ENCODE measurements around the gene FMNL2.

The FMNL2 gene

DNA sequence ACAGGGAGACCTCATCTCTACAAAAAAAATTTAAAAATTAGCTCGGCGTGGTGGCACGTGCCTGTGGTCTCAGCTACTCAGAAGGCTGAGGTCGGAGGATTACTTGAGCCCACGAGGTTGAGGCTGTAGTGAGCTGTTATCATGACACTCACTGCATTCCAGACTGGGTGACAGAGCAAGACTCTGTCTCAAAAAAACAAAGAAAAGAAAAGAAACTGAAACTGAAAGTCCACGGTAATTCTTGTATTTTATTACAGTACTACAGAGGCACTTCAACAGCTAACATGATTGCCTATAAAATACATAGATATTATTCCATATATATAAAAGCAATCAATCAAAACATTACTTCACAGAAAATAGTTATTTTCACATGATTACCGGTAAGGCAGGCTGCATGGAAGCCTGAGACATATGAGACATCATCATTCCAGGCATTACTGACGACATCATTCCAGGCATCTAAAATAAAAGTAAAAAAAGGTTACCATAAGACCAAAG, 359.2 kb downstream of the FMNL2 start:
- H3F3A ChIP-seq (ENCODE audit: insufficient read depth, low read length): peaks cover 20% of the 10 kb centered on the region; the same call in 1 of the 2 replicates
- peaks cover 77% of the 10 kb centered on the region for H3K79me2 ChIP-seq (ENCODE audit: low read length)
- H3K27me3 ChIP-seq (replicated peaks; ENCODE audit: insufficient read depth, low read length): no peaks in the 10 kb centered on the region
- peaks cover 9% of the 10 kb centered on the region; the same call in 1 of the 2 replicates for H3K36me3 ChIP-seq (replicated peaks; ENCODE audit: insufficient read depth, low read length)
- DNase-seq: peak; percentile 84
- no peaks in the 10 kb centered on the region for H3K9me2 ChIP-seq (replicated peaks; ENCODE audit: insufficient read depth, low read length)
- 0 out of 2 replicates have a peak, but pooled peaks cover 5% of the 10 kb centered on the region for H3K4me1 ChIP-seq (ENCODE audit: low read length)
- no peaks in the 10 kb centered on the region for H3K9me3 ChIP-seq (replicated peaks; ENCODE audit: insufficient read depth, low read length)
- H2AFZ ChIP-seq (ENCODE audit: low read length): no peak overlapping the region
- no peaks in the 10 kb centered on the region; the same call in 1 of the 2 replicates for H4K20me1 ChIP-seq (ENCODE audit: insufficient read depth, low read length)
- no peak overlapping the region; the same call in 1 of the 2 replicates for H3K9ac ChIP-seq (ENCODE audit: low read length)
- peak overlapping the region; percentile 49 for H3K4me3 ChIP-seq (ENCODE audit: low read length)
- no peak for TF ChIP-seq EZH2 (optimal IDR thresholded peaks at IDR 0.05; ENCODE audit: low read depth, low read length)
- peak overlapping the region; percentile 67 for H3K4me2 ChIP-seq (ENCODE audit: low read depth, low read length)
- H3K27ac ChIP-seq (ENCODE audit: low read length): peak overlapping the region; percentile 59; the same call in 1 of the 2 replicates

DNA sequence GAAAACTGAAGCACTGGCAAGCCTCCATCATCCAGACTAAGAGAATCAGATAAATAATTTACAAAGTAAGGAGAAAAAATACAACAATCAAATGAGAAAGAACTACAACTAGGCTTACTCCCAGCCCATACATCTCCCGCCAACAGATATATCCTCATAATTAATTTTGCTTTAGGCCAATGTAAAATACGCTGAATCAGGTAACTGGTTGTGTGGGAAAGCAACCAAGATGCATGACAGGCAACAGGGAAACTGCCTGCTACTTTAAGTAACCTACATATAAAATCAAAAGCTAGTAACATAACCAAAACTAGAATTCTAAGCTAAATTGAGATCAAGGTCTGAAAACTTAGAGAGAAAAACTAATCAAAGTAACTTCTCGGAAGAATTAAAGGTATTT, 360.8 kb downstream of the FMNL2 start:
- H3K9me2 ChIP-seq (replicated peaks; ENCODE audit: insufficient read depth, low read length): no peaks in the 10 kb centered on the region
- no peaks in the 10 kb centered on the region for H3K9me3 ChIP-seq (replicated peaks; ENCODE audit: insufficient read depth, low read length)
- H3K79me2 ChIP-seq (ENCODE audit: low read length): peaks cover 88% of the 10 kb centered on the region
- peaks cover 20% of the 10 kb centered on the region; the same call in 1 of the 2 replicates for H3F3A ChIP-seq (ENCODE audit: insufficient read depth, low read length)
- no peaks in the 10 kb centered on the region for H3K27me3 ChIP-seq (replicated peaks; ENCODE audit: insufficient read depth, low read length)
- H3K27ac ChIP-seq (ENCODE audit: low read length): no peak overlapping the region
- peaks cover 8% of the 10 kb centered on the region; the same call in 1 of the 2 replicates for H4K20me1 ChIP-seq (ENCODE audit: insufficient read depth, low read length)
- DNase-seq: no peak
- H3K4me1 ChIP-seq (ENCODE audit: low read length): 0 out of 2 replicates have a peak, but pooled peaks cover 5% of the 10 kb centered on the region
- no peak overlapping the region for H3K4me3 ChIP-seq (ENCODE audit: low read length)
- H3K36me3 ChIP-seq (replicated peaks; ENCODE audit: insufficient read depth, low read length): peaks cover 9% of the 10 kb centered on the region; the same call in 1 of the 2 replicates
- no peak overlapping the region for H3K4me2 ChIP-seq (ENCODE audit: low read depth, low read length)
- no peak overlapping the region for H2AFZ ChIP-seq (ENCODE audit: low read length)
- no peak overlapping the region for H3K9ac ChIP-seq (ENCODE audit: low read length)
- TF ChIP-seq EZH2 (optimal IDR thresholded peaks at IDR 0.05; ENCODE audit: low read depth, low read length): no peak
- no peak for TF ChIP-seq CTCF (IDR thresholded peaks at IDR 0.05; ENCODE audit: low read length)
- TF ChIP-seq EZH2phosphoT487 (IDR thresholded peaks at IDR 0.05; ENCODE audit: low read length): no peak

- Histone ChIP-seq H3K79me2 (ENCODE audit: low read length) (peaks cover 95% of the 10 kb centered on the region), H3K4me1 (ENCODE audit: low read length) (0 out of 2 replicates have a peak, but pooled peaks cover 5% of the 10 kb centered on the region), H3K9me3 (replicated peaks; ENCODE audit: insufficient read depth, low read length) (no peaks in the 10 kb centered on the region), H3K9ac (ENCODE audit: low read length) (no peak overlapping the region), H3K27me3 (replicated peaks; ENCODE audit: insufficient read depth, low read length) (no peaks in the 10 kb centered on the region), H3F3A (ENCODE audit: insufficient read depth, low read length) (peaks cover 20% of the 10 kb centered on the region; the same call in 1 of the 2 replicates), H3K4me3 (ENCODE audit: low read length) (no peak overlapping the region), H2AFZ (ENCODE audit: low read length) (no peak overlapping the region), H3K9me2 (replicated peaks; ENCODE audit: insufficient read depth, low read length) (no peaks in the 10 kb centered on the region), H3K27ac (ENCODE audit: low read length) (no peak overlapping the region), H3K36me3 (replicated peaks; ENCODE audit: insufficient read depth, low read length) (peaks cover 9% of the 10 kb centered on the region; the same call in 1 of the 2 replicates), H3K4me2 (ENCODE audit: low read depth, low read length) (no peak overlapping the region), H4K20me1 (ENCODE audit: insufficient read depth, low read length) (peaks cover 11% of the 10 kb centered on the region; the same call in 1 of the 2 replicates)
- no peak for TF ChIP-seq EZH2 (optimal IDR thresholded peaks at IDR 0.05; ENCODE audit: low read depth, low read length)
- TF ChIP-seq CTCF (IDR thresholded peaks at IDR 0.05; ENCODE audit: low read length): no peak
- TF ChIP-seq EZH2phosphoT487 (IDR thresholded peaks at IDR 0.05; ENCODE audit: low read length): no peak
- DNase-seq: no peak
Measured at GRCh38 chr2:152696476-152696875, 361.5 kb downstream of the FMNL2 start.

Data from MM.1S (cell line).